Renal cortex interstitium (tissue), 11 donors: ENCODE data around the gene KRTAP27-1. TPM values are rescaled to one million over a fixed set of nuclear protein-coding genes. Genes with fewer than 3 reads are reported as not detected.

Source experiments
- DNase-seq, 11 donors: peaks; one replicate each; pipeline ENCODE4 v3.0.0-alpha.2; 2013; ENCODE audit warnings: low read depth in 9 of 11, low spot score in 4 of 11; ENCODE audit errors: extremely low read depth in 1 of 11
- polyA plus RNA-seq, 3 donors: library from polyadenylated mRNA; unstranded; fragments of 120-200 nt; gene quantifications; one replicate each; pipeline ENCODE4 v1.2.1, GENCODE V29; 2013; ENCODE audit not compliant: insufficient read length in 3 of 3

The KRTAP27-1 gene
- polyA plus RNA-seq, 3 donors: not detected

GRCh38 chr21:30315701-30316100 is 21.8 kb downstream of the KRTAP27-1 start:
- DNase-seq: no peak

GRCh38 chr21:30306884-30307283 is 30.6 kb downstream of the KRTAP27-1 start:
- no peak for DNase-seq

DNA sequence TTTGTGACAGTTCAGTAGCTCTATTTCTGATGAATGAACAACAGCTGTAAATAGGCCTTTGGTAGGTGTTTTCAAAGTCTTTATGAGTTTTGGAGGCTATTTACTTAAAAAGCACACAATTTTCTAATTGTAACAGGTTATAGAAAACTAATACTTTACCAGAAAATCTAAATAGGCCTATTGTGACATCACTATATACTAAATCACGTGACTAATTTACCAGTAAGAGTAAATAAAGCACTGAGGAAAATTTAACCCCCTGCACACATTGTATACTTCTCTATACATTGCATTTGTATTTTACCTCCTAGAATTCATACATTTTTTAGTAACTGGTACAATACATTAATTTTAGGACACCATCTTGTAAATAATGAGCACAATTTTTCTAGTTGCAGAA is 32.4 kb downstream of the KRTAP27-1 start:
- no peak for DNase-seq

GRCh38 chr21:30289215-30289614 is 48.3 kb downstream of the KRTAP27-1 start, which contains the start of gene KRTAP25-1:
KRTAP25-1 (minus strand) TSS chr21:30289514; CDS start chr21:30289490, 24 bp downstream.
- DNase-seq: no peak

Other genes starting within 250 kb of the KRTAP27-1 start
- not detected for gene CLDN17, start 170.9 kb downstream of the KRTAP27-1 start, polyA plus RNA-seq
- 10 to 100 TPM; 37.7 to 52.3 (median 46.3) TPM for gene CLDN8, start 121.6 kb downstream of the KRTAP27-1 start, polyA plus RNA-seq
- gene KRTAP24-1, start 54.7 kb downstream of the KRTAP27-1 start, polyA plus RNA-seq: not detected
- gene KRTAP25-1, start 48.2 kb downstream of the KRTAP27-1 start, polyA plus RNA-seq: not detected
- not detected for gene KRTAP26-1, start 17.4 kb downstream of the KRTAP27-1 start, polyA plus RNA-seq
- gene KRTAP23-1, start 10.9 kb upstream of the KRTAP27-1 start, polyA plus RNA-seq: not detected
- not detected for gene KRTAP13-2, start 34.6 kb upstream of the KRTAP27-1 start, polyA plus RNA-seq
- not detected for gene KRTAP13-1, start 58.3 kb upstream of the KRTAP27-1 start, polyA plus RNA-seq
- gene KRTAP13-3, start 88.2 kb upstream of the KRTAP27-1 start, polyA plus RNA-seq: not detected
- not detected for gene KRTAP13-4, start 92.5 kb upstream of the KRTAP27-1 start, polyA plus RNA-seq
- gene KRTAP15-1, start 102.6 kb upstream of the KRTAP27-1 start, polyA plus RNA-seq: not detected
- not detected for gene KRTAP19-1, start 142.7 kb upstream of the KRTAP27-1 start, polyA plus RNA-seq
- not detected for gene KRTAP19-2, start 149.7 kb upstream of the KRTAP27-1 start, polyA plus RNA-seq
- gene KRTAP19-3, start 154.3 kb upstream of the KRTAP27-1 start, polyA plus RNA-seq: not detected
- not detected for gene KRTAP19-4, start 159.5 kb upstream of the KRTAP27-1 start, polyA plus RNA-seq
- not detected for gene KRTAP19-5, start 164.4 kb upstream of the KRTAP27-1 start, polyA plus RNA-seq
- not detected for gene KRTAP19-6, start 204.2 kb upstream of the KRTAP27-1 start, polyA plus RNA-seq
- not detected for gene KRTAP19-7, start 223.6 kb upstream of the KRTAP27-1 start, polyA plus RNA-seq